H1 (cell line): Measurements from ENCODE around the gene NT5DC1. TPM values are rescaled to one million over a fixed set of nuclear protein-coding genes. Genes with fewer than 3 reads are reported as not detected.

ENCODE experiments used
- CEBPB ChIP-seq: IDR thresholded peaks from 2 replicates; pipeline ENCODE4 v1.6.1; 2012; ENCODE audit warnings: low read depth, low read length
- HDAC2 ChIP-seq, 2 experiments: fragments of 300-600 bp in 1 of 2; sonication (generic) in 1 of 2; IDR thresholded peaks; 2 replicates each; pipeline ENCODE4 v1.6.1; 2011 to 2012; ENCODE audit warnings: low read depth in 2 of 2, low read length in 2 of 2, mild to moderate bottlenecking in 2 of 2, moderate library complexity in 2 of 2, borderline replicate concordance in 1 of 2, inconsistent platforms in 1 of 2
- NRF1 ChIP-seq: IDR thresholded peaks from 2 replicates; pipeline ENCODE4 v1.6.1; 2011; ENCODE audit warnings: mild to moderate bottlenecking, low read depth, low read length, improper control_type of control experiment
- TAF7 ChIP-seq: optimal IDR thresholded peaks from 2 replicates; pipeline ENCODE3; 2011; ENCODE audit warnings: low read depth, mild to moderate bottlenecking, inconsistent platforms, low read length, moderate library complexity, borderline replicate concordance
- polyA plus RNA-seq, 7 experiments: library from polyadenylated mRNA; depleted of rRNA in 3 of 7; stranded (reverse) in 5 of 7; unstranded in 2 of 7; fragments of >200 nt in 5 of 7; fragments of 200-250 nt in 2 of 7; gene quantifications; 1 replicate in 5 of 7; 2 replicates in 1 of 7; 4 replicates in 1 of 7; pipeline versions ENCODE4 v1.2.1 to v1.2.3, GENCODE V29; 2011 to 2013; ENCODE audit warnings: missing spikeins in 2 of 7, mixed read lengths in 2 of 7
- total RNA-seq: library from RNA; stranded (reverse); fragmentation: NEBNext Ultra II Directional; extraction: Animal tissue kit (Norgen Biotek cat#: 25700); gene quantifications from 2 replicates; pipeline ENCODE4 v1.2.1, GENCODE V29; 2021
- TF ChIP-seq, protein P1 (sequence below): fragments of 300-600 bp; sonication (generic); IDR thresholded peaks from 2 replicates; pipeline ENCODE4 v1.7.1; 2012; ENCODE audit warnings: low read length, moderate library complexity, mild to moderate bottlenecking, inconsistent platforms; ENCODE audit not compliant: insufficient replicate concordance
- TF ChIP-seq, protein P2 (sequence below): IDR thresholded peaks from 2 replicates; pipeline ENCODE4 v1.6.1; 2012; ENCODE audit warnings: inconsistent platforms

NT5DC1 gene
- total and polyA plus RNA-seq, 2 of the 8 experiments (the other 6 are each of a cell fraction or from before 2014, with no cell fraction given): 25.3 to 72.7 TPM

DNA sequence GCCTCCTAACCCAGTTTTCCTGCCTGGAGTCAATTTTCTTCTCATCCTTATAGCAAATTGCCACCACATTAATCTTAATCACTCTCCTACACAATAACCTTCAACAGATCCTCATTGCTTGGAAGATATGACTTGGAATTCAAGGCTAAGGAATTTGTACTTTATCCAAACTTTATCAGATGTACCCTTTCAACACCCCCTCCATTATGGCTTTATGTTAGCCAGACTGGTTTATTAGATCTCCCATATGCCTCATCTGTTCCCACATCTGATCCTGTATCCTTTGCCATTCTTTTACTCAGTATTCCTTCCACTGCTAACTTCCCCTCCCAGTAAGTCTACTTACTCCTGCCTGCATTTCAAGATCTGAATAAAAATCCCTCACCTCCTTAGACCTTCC is 36.0 kb upstream of the NT5DC1 start (continued):
- no peak for TF ChIP-seq HDAC2 (IDR thresholded peaks at IDR 0.05; ENCODE audit: borderline replicate concordance in 1 of 2, low read depth in 2 of 2, low read length in 2 of 2)
- no peak for TF ChIP-seq TAF7
- no peak for TF ChIP-seq CEBPB
- TF ChIP-seq NRF1: no peak
- TF ChIP-seq, protein P1, sequence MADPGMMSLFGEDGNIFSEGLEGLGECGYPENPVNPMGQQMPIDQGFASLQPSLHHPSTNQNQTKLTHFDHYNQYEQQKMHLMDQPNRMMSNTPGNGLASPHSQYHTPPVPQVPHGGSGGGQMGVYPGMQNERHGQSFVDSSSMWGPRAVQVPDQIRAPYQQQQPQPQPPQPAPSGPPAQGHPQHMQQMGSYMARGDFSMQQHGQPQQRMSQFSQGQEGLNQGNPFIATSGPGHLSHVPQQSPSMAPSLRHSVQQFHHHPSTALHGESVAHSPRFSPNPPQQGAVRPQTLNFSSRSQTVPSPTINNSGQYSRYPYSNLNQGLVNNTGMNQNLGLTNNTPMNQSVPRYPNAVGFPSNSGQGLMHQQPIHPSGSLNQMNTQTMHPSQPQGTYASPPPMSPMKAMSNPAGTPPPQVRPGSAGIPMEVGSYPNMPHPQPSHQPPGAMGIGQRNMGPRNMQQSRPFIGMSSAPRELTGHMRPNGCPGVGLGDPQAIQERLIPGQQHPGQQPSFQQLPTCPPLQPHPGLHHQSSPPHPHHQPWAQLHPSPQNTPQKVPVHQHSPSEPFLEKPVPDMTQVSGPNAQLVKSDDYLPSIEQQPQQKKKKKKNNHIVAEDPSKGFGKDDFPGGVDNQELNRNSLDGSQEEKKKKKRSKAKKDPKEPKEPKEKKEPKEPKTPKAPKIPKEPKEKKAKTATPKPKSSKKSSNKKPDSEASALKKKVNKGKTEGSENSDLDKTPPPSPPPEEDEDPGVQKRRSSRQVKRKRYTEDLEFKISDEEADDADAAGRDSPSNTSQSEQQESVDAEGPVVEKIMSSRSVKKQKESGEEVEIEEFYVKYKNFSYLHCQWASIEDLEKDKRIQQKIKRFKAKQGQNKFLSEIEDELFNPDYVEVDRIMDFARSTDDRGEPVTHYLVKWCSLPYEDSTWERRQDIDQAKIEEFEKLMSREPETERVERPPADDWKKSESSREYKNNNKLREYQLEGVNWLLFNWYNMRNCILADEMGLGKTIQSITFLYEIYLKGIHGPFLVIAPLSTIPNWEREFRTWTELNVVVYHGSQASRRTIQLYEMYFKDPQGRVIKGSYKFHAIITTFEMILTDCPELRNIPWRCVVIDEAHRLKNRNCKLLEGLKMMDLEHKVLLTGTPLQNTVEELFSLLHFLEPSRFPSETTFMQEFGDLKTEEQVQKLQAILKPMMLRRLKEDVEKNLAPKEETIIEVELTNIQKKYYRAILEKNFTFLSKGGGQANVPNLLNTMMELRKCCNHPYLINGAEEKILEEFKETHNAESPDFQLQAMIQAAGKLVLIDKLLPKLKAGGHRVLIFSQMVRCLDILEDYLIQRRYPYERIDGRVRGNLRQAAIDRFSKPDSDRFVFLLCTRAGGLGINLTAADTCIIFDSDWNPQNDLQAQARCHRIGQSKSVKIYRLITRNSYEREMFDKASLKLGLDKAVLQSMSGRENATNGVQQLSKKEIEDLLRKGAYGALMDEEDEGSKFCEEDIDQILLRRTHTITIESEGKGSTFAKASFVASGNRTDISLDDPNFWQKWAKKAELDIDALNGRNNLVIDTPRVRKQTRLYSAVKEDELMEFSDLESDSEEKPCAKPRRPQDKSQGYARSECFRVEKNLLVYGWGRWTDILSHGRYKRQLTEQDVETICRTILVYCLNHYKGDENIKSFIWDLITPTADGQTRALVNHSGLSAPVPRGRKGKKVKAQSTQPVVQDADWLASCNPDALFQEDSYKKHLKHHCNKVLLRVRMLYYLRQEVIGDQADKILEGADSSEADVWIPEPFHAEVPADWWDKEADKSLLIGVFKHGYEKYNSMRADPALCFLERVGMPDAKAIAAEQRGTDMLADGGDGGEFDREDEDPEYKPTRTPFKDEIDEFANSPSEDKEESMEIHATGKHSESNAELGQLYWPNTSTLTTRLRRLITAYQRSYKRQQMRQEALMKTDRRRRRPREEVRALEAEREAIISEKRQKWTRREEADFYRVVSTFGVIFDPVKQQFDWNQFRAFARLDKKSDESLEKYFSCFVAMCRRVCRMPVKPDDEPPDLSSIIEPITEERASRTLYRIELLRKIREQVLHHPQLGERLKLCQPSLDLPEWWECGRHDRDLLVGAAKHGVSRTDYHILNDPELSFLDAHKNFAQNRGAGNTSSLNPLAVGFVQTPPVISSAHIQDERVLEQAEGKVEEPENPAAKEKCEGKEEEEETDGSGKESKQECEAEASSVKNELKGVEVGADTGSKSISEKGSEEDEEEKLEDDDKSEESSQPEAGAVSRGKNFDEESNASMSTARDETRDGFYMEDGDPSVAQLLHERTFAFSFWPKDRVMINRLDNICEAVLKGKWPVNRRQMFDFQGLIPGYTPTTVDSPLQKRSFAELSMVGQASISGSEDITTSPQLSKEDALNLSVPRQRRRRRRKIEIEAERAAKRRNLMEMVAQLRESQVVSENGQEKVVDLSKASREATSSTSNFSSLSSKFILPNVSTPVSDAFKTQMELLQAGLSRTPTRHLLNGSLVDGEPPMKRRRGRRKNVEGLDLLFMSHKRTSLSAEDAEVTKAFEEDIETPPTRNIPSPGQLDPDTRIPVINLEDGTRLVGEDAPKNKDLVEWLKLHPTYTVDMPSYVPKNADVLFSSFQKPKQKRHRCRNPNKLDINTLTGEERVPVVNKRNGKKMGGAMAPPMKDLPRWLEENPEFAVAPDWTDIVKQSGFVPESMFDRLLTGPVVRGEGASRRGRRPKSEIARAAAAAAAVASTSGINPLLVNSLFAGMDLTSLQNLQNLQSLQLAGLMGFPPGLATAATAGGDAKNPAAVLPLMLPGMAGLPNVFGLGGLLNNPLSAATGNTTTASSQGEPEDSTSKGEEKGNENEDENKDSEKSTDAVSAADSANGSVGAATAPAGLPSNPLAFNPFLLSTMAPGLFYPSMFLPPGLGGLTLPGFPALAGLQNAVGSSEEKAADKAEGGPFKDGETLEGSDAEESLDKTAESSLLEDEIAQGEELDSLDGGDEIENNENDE: no peak
- TF ChIP-seq, protein P2, sequence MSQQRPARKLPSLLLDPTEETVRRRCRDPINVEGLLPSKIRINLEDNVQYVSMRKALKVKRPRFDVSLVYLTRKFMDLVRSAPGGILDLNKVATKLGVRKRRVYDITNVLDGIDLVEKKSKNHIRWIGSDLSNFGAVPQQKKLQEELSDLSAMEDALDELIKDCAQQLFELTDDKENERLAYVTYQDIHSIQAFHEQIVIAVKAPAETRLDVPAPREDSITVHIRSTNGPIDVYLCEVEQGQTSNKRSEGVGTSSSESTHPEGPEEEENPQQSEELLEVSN: no peak
